Measurements from ENCODE around the gene MOV10L1. TPM values are rescaled to one million over a fixed set of nuclear protein-coding genes. Genes with fewer than 3 reads are reported as not detected.

MOV10L1 gene
- not detected for polyA plus RNA-seq

- peak within 1 kb of the TSS in 1 of 4 donors; percentile 8 for H3K4me3 Mint-ChIP-seq
- no peaks in the 10 kb centered on the region for H3K36me3 Mint-ChIP-seq
- peaks cover 8% of the 10 kb centered on the region for H3K27me3 Mint-ChIP-seq
- H3K27ac Mint-ChIP-seq, result no peak within 1 kb of the TSS
- H3K9me3 Mint-ChIP-seq, result peaks cover 7 to 10% (median 9%) of the 10 kb centered on the region in 3 donors
- peaks cover 5 to 7% (median 6%) of the 10 kb centered on the region in 3 donors for H3K4me1 Mint-ChIP-seq
Observed at GRCh38 chr22:50089682-50090411, at the start of gene MOV10L1. Gene MOV10L1, plus strand, starts transcription at chr22:50090006. Its CDS starts 83 bp downstream, at chr22:50090089.

- H3K27me3 Mint-ChIP-seq, result peaks cover 17% of the 10 kb centered on the region
- H3K4me1 Mint-ChIP-seq, result peaks cover 0 to 7% (median 0%) of the 10 kb centered on the region in 3 donors
- no peak overlapping the region for H3K27ac Mint-ChIP-seq
- H3K36me3 Mint-ChIP-seq, result no peaks in the 10 kb centered on the region
- H3K9me3 Mint-ChIP-seq, result peaks cover 0 to 13% (median 10%) of the 10 kb centered on the region in 3 donors
- H3K4me3 Mint-ChIP-seq, result no peak overlapping the region
Observed at GRCh38 chr22:50040717-50041116, 49.1 kb upstream of the MOV10L1 start.

GRCh38 chr22:50041361-50042065, 48.3 kb upstream of the MOV10L1 start:
- H3K27ac Mint-ChIP-seq, result no peak overlapping the region
- H3K36me3 Mint-ChIP-seq, result no peaks in the 10 kb centered on the region
- no peak overlapping the region for H3K4me3 Mint-ChIP-seq
- H3K9me3 Mint-ChIP-seq, result peaks cover 0 to 13% (median 10%) of the 10 kb centered on the region in 3 donors
- H3K4me1 Mint-ChIP-seq, result peaks cover 0 to 7% (median 0%) of the 10 kb centered on the region in 3 donors
- peaks cover 17% of the 10 kb centered on the region for H3K27me3 Mint-ChIP-seq

- Mint-ChIP-seq H3K9me3 (no peaks in the 10 kb centered on the region), H3K4me1 (peaks cover 0 to 7% (median 0%) of the 10 kb centered on the region in 3 donors), H3K27me3 (peaks cover 22% of the 10 kb centered on the region), H3K36me3 (no peaks in the 10 kb centered on the region), H3K4me3 (no peak overlapping the region), H3K27ac (no peak overlapping the region)
Observed at GRCh38 chr22:50044485-50045118, 45.2 kb upstream of the MOV10L1 start.

GRCh38 chr22:50045211-50046018, 44.4 kb upstream of the MOV10L1 start:
- Mint-ChIP-seq H3K27me3 (peaks cover 22% of the 10 kb centered on the region), H3K36me3 (no peaks in the 10 kb centered on the region), H3K27ac (no peak overlapping the region), H3K4me3 (peak overlapping the region in 1 of 4 donors; percentile 5), H3K9me3 (no peaks in the 10 kb centered on the region), H3K4me1 (peaks cover 0 to 7% (median 0%) of the 10 kb centered on the region in 3 donors)

- H3K4me3 Mint-ChIP-seq, result no peak overlapping the region
- no peak overlapping the region for H3K27ac Mint-ChIP-seq
- H3K4me1 Mint-ChIP-seq, result peaks cover 0 to 7% (median 0%) of the 10 kb centered on the region in 3 donors
- H3K27me3 Mint-ChIP-seq, result peaks cover 26% of the 10 kb centered on the region
- no peaks in the 10 kb centered on the region for H3K9me3 Mint-ChIP-seq
- peaks cover 2% of the 10 kb centered on the region for H3K36me3 Mint-ChIP-seq
Observed at GRCh38 chr22:50046019-50046415, 43.8 kb upstream of the MOV10L1 start.

- H3K27ac Mint-ChIP-seq, result no peak overlapping the region
- H3K4me1 Mint-ChIP-seq, result peaks cover 0 to 7% (median 0%) of the 10 kb centered on the region in 3 donors
- peaks cover 2% of the 10 kb centered on the region for H3K36me3 Mint-ChIP-seq
- H3K27me3 Mint-ChIP-seq, result peaks cover 29% of the 10 kb centered on the region
- no peaks in the 10 kb centered on the region for H3K9me3 Mint-ChIP-seq
- H3K4me3 Mint-ChIP-seq, result no peak overlapping the region
Observed at GRCh38 chr22:50046481-50047245, 43.1 kb upstream of the MOV10L1 start.

- no peak overlapping the region for H3K27ac Mint-ChIP-seq
- peaks cover 0 to 7% (median 0%) of the 10 kb centered on the region in 3 donors for H3K4me1 Mint-ChIP-seq
- H3K4me3 Mint-ChIP-seq, result no peak overlapping the region
- peaks cover 28% of the 10 kb centered on the region for H3K27me3 Mint-ChIP-seq
- peaks cover 4% of the 10 kb centered on the region for H3K36me3 Mint-ChIP-seq
- H3K9me3 Mint-ChIP-seq, result peaks cover 0 to 3% (median 0%) of the 10 kb centered on the region in 3 donors
Observed at GRCh38 chr22:50047346-50047745, 42.5 kb upstream of the MOV10L1 start.

GRCh38 chr22:50048061-50048765, 41.6 kb upstream of the MOV10L1 start:
- Mint-ChIP-seq H3K27me3 (peaks cover 31% of the 10 kb centered on the region), H3K27ac (no peak overlapping the region), H3K9me3 (peaks cover 0 to 6% (median 0%) of the 10 kb centered on the region in 3 donors), H3K4me3 (no peak overlapping the region), H3K4me1 (peaks cover 0 to 6% (median 0%) of the 10 kb centered on the region in 3 donors), H3K36me3 (peaks cover 5% of the 10 kb centered on the region)

GRCh38 chr22:50048836-50049235, 41.0 kb upstream of the MOV10L1 start:
- Mint-ChIP-seq H3K27ac (no peak overlapping the region), H3K27me3 (peaks cover 32% of the 10 kb centered on the region), H3K4me3 (no peak overlapping the region), H3K36me3 (peaks cover 5% of the 10 kb centered on the region), H3K4me1 (peaks cover 0 to 2% (median under 1%) of the 10 kb centered on the region in 3 donors), H3K9me3 (peaks cover 0 to 6% (median 0%) of the 10 kb centered on the region in 3 donors)

GRCh38 chr22:50049299-50050195, 40.3 kb upstream of the MOV10L1 start:
- peaks cover 32% of the 10 kb centered on the region for H3K27me3 Mint-ChIP-seq

GRCh38 chr22:50051930-50052329, 37.9 kb upstream of the MOV10L1 start:
- peaks cover 48% of the 10 kb centered on the region for H3K27me3 Mint-ChIP-seq
- no peak overlapping the region for H3K4me3 Mint-ChIP-seq
- H3K27ac Mint-ChIP-seq, result no peak overlapping the region
- H3K36me3 Mint-ChIP-seq, result peaks cover 5% of the 10 kb centered on the region
- H3K9me3 Mint-ChIP-seq, result peaks cover 0 to 9% (median 0%) of the 10 kb centered on the region in 3 donors
- H3K4me1 Mint-ChIP-seq, result peaks cover 10 to 12% (median 11%) of the 10 kb centered on the region in 3 donors

More at GRCh38 chr22:50049299-50050195, 40.3 kb upstream of the MOV10L1 start:
- Mint-ChIP-seq H3K4me3 (peak overlapping the region in 1 of 4 donors; percentile 16), H3K9me3 (peaks cover 0 to 9% (median 0%) of the 10 kb centered on the region in 3 donors), H3K36me3 (peaks cover 5% of the 10 kb centered on the region), H3K4me1 (peaks cover 0 to 4% (median 0%) of the 10 kb centered on the region in 3 donors), H3K27ac (no peak overlapping the region)

Data from IgD-negative memory B cell (primary cell).